HUDEP-2 (cell line): ENCODE results near the gene DBP.
"Not testable (repeated sequence)": the region's sequence is repeated elsewhere in the genome, so short reads cannot be mapped to it uniquely, and the experiment has no call there.

Experiments used
- DNase-seq, 76 experiments: peaks; one replicate each; lab custom pipeline; 2025; ENCODE audit not compliant: unreplicated experiment in 76 of 76; lab: John Stamatoyannopoulos, UW

DBP gene

GRCh38 chr19:48644355-48644754 lies 7.2 kb upstream of the DBP start:
- DNase-seq, result no peak

DNA sequence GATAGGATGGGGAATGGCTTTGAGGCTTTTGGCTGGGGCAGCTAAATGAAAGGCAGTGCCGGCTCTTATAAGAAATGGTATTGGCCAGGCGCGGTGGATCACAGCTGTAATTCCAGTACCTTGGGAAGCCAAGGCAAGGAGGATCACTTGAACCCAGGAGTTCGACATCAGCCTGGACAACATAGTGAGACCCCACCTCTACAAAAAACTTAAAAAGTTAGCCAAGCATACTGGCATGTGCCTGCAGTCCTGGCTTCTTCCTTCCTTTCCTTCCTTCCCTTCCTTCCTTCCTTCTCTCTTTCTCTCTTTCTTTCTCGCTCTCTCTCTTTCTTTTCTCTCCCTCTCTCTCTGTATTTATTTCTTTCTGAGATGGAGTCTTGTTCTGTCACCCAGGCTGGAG lies 5.7 kb upstream of the DBP start:
- no peak for DNase-seq

- no peak for DNase-seq
Observed at GRCh38 chr19:48641850-48642249, 4.7 kb upstream of the DBP start.

DNA sequence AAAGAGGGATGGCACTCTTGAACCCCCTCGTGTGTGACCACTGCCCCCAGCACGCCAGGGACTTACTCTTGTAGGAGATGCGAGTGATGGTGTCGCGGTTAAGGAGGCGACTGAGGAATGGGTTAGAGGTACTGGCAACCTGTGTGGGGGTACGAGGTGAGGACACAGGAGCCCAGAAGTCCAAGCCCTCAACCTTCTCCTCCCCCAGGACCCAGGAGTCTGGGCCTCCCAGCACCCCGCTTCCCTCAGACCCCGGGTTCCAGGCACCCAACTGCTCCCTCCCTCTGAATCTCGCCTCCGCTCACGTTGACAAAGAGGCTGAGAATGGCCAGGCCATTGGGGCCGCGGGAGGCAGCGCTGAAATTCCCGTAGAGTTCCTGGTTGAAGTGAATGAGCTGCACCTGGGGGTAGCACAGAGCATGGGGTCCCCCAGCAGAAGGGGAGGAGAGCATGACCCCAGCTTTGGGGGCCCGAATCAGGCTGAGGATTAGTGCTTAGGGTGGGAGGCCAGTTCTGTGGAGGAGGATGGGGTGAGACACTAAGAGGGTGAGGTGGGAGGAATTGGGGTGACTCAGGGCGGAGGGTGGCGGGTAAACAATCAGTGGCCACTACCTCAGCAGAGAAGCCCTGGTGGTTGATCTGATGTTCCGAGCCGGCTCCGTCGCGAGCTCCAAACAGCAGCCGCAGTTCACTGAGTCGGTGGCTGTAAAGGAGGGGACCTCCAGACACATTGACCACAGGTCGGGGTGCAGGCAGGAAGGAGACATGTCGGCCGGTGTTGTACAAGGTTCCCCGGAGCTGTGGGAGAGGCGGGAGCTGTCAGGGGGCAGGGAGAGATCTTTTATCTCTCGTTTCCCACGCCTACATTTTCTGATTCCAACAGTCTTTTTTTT lies 2.5 kb upstream of the DBP start:
- DNase-seq, result peak in 38 of 76 experiments; percentile 17 to 63 (median 42)

DNA sequence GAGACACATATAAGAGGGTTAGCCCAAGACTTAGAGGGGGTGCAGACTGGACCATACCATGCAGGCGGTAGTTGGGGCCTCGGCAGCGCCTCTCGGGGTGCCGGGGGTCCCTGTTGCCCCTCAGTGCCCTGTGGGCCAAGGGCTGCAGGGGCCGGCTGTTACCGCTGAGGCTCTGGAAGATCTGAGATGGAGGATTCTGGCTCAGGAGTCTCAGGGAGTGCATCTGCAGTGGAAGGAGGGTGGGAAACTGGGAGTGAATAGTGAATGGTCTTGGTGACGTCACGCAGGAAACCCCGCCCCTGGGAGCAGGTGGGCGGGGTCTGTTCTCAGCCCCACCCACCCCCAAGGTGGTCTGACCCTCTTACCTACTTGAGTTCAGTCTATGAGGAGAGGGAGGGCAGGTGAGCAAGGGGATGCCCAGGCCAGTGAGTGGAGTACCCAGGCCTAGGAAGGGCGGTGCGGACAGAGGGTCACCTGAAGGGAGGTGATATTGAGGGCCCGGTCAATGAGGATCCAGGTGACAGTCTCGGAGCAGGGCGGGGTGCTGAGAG lies 1.7 kb upstream of the DBP start:
- peak in 3 of 76 experiments; percentile 19 to 30 (median 27) for DNase-seq

DNA sequence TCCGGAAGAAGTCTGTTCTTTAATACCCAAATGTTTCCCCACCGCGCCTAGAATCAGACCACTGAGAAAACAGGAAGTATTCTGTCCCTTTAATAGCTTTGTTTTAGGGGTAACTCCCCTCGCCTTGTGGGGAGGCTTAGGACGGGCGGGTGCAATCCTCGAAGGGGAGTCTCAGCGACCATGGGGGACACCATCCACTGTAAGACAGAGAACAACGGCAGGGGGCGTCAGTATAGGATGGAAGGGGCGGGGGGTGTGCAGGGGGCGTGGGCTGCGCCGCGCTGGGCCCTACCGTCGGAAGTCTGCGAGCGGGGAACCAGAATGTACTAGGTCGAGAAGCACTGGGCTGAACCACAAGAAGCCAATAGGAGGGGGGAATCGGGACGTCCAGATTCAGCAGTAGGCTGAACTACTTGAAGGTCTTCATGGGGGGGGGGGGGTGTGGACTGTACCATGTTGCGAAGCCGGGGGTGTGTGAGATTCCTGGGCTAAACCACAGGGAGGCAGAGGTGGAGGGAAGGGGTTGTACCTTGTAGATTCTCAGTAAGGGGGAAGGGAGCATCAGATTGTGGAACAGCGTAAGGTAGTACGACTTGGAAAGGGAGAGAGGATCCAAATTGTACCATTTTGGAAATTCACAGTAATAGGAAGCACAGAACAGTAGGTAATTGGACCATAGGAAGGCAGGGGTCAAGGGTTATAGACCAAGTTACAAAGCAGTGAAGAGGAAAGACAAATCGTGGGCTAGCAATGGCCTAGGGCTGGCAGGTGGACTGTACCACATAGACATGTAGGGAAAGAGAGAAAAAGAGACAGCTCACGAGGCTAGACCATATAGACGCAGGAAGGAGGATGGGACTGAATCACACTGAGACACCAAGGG lies 1.0 kb upstream of the DBP start:
- DNase-seq, result peak in 73 of 76 experiments; percentile 78 to 96 (median 89)

DNA sequence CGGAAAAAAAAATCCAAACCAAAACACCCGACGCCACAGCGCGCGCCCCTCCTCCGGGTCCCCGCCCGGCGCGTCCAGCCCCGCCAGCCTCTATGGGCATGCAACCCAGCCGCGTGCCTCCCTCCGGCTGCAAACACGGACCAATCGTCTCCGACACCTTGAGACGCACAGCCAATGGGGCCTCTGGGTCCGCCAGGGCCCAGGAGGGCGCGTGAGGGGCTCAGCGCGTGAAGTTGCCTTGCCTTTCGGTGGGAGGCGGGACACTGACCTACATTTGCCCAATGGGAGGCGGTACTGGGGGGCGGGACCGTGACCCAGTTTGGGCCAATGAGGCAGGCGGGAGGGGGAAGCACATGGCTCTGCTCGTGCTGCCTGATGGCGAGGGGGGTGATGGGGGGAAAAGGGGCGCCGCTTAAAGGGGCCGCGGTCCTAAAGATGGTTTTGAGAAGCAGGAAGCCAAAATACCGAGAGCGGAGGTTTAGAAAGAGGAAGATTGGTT lies 319 bp upstream of the DBP start:
- peak in 75 of 76 experiments; percentile 95 to 100 (median 100) for DNase-seq

DNA sequence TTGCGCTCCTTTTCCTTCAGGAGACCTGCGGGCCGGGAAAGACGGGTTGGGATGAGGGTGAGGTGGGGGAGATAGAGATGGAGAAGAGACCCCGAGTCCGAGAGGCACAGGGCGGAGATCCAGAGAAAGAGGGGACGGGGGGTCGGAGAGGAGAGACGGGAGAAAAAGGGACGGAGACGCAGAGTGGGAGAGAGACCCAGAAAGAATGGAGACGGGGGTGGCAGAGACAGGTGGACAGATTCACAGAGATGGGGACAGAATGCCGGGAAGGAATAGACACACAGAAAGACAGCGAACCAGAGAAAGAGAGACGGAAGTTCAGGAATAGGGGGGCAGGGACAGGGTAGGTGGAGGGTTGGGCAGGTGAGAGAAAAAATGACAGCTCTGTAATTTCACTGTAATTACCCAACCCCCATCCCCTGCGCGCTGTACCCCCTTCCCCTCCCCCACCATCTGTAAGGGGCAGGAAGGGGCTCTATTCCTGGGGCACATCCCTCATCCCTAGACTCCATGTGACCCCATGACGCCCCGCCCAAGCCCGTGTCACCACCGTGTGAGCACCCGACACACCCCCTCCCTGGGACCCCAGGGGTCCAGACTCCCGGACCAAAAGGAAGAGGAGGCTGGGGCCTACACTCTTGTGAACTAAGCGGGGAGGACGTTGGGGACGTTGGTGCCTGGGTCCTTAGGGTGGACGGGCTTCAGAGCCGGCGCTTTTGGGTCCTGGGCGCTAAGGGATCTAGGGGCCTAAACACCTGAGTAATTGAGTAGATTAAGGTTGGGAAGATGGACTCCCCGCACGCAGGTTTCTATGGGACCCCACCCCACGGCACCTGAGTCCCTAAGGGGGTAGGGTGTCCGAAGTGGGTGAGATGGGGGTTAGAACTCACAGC lies 967 bp downstream of the DBP start:
- no peak for DNase-seq

DNA sequence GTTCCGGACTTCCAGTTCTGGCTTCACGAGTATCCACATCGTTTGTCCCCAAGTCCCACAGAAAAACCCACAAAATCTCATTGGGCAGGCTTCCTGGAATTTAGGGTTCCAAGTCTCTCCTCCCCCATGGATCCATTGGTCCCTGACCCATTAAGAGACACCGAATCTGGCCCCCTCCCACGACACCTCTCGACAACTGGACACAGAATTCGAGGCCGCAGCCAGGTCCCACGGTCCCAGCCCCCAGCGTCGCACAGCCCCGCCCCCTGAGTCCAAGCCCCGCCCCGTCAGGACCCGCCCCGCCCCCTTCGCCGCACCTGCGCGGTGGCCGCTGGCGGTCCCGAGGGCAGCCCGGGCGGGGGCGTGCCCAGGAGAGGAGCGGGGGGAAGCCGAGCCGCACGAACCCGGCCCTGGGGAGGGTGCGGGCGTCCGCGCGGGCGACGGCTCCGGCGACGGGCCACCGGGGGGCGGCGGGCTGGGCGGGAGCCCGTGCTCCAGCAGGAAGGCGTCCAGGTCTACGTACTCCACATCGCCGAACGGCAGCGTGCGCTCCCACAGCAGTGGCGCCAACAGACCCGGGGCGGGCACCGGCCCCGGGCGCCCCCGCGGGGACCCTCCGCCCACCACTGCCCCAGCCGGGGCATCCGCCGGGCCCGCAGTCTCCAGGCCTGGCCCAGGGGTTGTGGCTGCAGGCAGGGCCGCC lies 1.8 kb downstream of the DBP start:
- peak in 59 of 76 experiments; percentile 28 to 88 (median 74) for DNase-seq

DNA sequence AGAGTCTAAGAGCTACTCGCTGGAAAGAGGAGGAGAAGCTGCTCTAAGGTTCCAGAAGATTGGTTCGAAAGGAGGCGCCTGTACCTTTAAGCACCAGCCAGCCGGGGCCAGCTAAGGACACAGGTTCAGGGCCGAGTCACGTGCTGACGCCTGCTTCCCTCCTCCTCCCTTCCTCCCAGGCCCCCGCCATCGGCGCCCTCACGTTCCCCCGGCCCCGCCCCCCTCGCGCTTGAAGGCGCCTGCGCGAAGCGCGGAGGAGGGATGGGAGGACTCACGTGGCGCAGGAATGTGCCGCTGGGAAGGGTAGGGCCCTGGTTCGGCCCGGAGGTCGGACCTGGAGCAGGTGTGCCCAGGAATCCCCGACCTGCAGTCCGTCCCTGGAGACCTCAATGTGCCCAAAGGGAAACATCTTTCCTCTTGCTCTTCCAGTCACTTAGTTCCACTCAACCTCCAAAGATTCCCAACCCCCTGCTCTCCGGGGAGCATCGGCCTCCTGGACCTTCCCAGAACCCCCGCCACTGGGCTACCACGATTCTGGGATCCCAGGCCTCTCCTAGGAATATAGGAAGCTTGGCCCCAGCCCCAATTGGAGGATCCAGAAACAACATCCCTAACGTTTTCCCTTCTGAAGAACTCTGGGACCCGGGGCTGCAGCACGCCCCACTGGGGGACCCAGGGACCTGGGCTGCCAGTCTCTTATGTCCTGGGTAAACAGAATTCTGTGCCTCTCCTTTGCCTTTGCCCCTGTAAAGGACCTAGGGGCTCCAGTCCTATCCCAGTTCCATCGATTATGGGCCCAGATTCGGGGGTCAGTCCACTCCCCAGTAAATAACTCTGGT lies 2.5 kb downstream of the DBP start:
- DNase-seq, result peak in 74 of 76 experiments; percentile 51 to 99 (median 98)

DNA sequence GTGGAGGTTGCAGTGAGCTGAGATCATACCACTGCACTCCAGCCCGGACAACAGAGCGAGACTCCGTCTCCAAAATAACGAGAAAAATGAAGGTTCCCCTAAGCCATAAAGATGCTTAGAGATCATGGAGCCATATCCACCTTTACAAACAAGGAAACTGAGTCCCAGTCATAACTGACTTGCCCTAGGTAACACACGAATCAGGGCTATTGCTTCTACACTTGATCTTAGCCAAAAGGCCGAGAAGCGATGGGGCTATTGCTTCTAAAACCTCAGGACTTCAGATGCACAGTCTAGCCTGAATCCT lies 3.2 kb downstream of the DBP start:
- DNase-seq, result no peak

- DNase-seq, result peak in 5 of 76 experiments; percentile 17 to 43 (median 35)
Observed at GRCh38 chr19:48633148-48634035, 3.8 kb downstream of the DBP start.

GRCh38 chr19:48632692-48633147 lies 4.5 kb downstream of the DBP start:
- peak in 43 of 76 experiments; percentile 24 to 61 (median 38) for DNase-seq

GRCh38 chr19:48632286-48632685 lies 4.9 kb downstream of the DBP start:
- not testable (repeated sequence) for DNase-seq

DNA sequence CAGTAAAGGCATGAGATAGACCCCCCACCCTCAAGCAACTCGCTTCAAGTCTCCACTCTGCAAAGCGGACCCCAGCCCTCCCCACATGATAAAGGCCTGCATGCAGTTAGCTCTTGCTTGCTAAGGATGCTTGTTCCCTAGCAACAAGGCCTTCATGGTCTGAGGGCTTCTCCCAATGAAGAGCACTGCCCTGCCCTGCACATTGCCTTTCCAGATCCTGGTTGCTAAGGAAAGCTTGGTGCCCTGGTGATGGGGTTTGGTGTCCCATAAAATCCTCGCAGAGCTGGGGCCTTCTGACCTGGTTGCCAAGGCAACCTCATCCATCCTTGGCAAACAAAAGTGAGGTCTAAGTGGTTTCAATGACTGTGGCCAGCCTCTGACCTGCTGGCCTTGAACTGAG lies 6.0 kb downstream of the DBP start:
- DNase-seq, result no peak

GRCh38 chr19:48630296-48631063 lies 6.7 kb downstream of the DBP start:
- peak in 74 of 76 experiments; percentile 57 to 95 (median 85) for DNase-seq
